DOHH2 (cell line): Measurements from ENCODE around the gene PDE6G.

ENCODE experiments used
- H3F3A ChIP-seq: fragments of 200-600 bp; sonication (generic), shearing (Covaris generic); 2 replicates; pipeline ENCODE4 v1.6.0; 2016; ENCODE audit warnings: antibody characterized with exemption, mild to moderate bottlenecking; ENCODE audit not compliant: control insufficient read depth, insufficient read depth
- H3K27ac ChIP-seq: fragments of 200-600 bp; sonication (generic); 2 replicates; pipeline ENCODE4 v1.5.1; 2014; ENCODE audit warnings: low read depth, mild to moderate bottlenecking, low read length, moderate library complexity
- H3K27me3 ChIP-seq: fragments of 200-600 bp; sonication (generic); 2 replicates; pipeline ENCODE4 v1.6.1; 2014; ENCODE audit warnings: mild to moderate bottlenecking, low read length, mixed read lengths; ENCODE audit not compliant: control insufficient read depth
- H3K36me3 ChIP-seq: fragments of 200-600 bp; sonication (generic); 2 replicates; pipeline ENCODE4 v1.6.1; 2014; ENCODE audit warnings: mild to moderate bottlenecking, low read length, moderate library complexity, mixed read lengths; ENCODE audit not compliant: control insufficient read depth
- H3K4me1 ChIP-seq: fragments of 200-600 bp; sonication (generic); 2 replicates; pipeline ENCODE4 v1.6.1; 2014; ENCODE audit warnings: mild to moderate bottlenecking, low read length, mixed read lengths; ENCODE audit not compliant: control insufficient read depth
- H3K4me2 ChIP-seq: fragments of 200-600 bp; sonication (generic); 2 replicates; pipeline ENCODE4 v1.6.0; 2014; ENCODE audit warnings: mild to moderate bottlenecking, low read length, moderate library complexity
- H3K4me3 ChIP-seq: fragments of 200-600 bp; sonication (generic); 2 replicates; pipeline ENCODE4 v1.5.1; 2014; ENCODE audit warnings: mild to moderate bottlenecking, low read length, mixed read lengths
- H3K79me2 ChIP-seq: fragments of 200-600 bp; sonication (generic); 2 replicates; pipeline ENCODE4 v1.6.1; 2014; ENCODE audit warnings: mild to moderate bottlenecking, low read length, mixed read lengths; ENCODE audit not compliant: control insufficient read depth
- H3K9me2 ChIP-seq: fragments of 200-600 bp; sonication (generic); replicated peaks from 2 replicates; pipeline ENCODE4 v1.6.1; 2014; ENCODE audit warnings: mild to moderate bottlenecking, low read length, mixed read lengths; ENCODE audit not compliant: control insufficient read depth
- H3K9me3 ChIP-seq: fragments of 200-600 bp; sonication (generic); 2 replicates; pipeline ENCODE4 v1.6.1; 2014; ENCODE audit warnings: antibody characterized with exemption, low read length, mixed read lengths; ENCODE audit not compliant: control insufficient read depth, insufficient read depth
- H4K20me1 ChIP-seq: fragments of 200-600 bp; sonication (generic); 2 replicates; pipeline ENCODE4 v1.6.0; 2014; ENCODE audit warnings: low read depth, mild to moderate bottlenecking, antibody characterized with exemption, low read length, moderate library complexity; ENCODE audit not compliant: control insufficient read depth, insufficient read depth
- EZH2phosphoT487 ChIP-seq: fragments of 200-600 bp; sonication (generic); IDR thresholded peaks from 2 replicates; pipeline ENCODE4 v1.6.1; 2017; ENCODE audit warnings: borderline replicate concordance, mild to moderate bottlenecking, antibody characterized with exemption, low read length, moderate library complexity, mixed read lengths
- TF ChIP-seq, protein P1 (sequence below): fragments of 200-600 bp; sonication (generic); IDR thresholded peaks from one replicate; pipeline ENCODE4 v1.5.1; 2014; ENCODE audit warnings: antibody characterized with exemption, mild to moderate bottlenecking, low read depth, low read length; ENCODE audit not compliant: poor library complexity, severe bottlenecking

PDE6G gene

DNA sequence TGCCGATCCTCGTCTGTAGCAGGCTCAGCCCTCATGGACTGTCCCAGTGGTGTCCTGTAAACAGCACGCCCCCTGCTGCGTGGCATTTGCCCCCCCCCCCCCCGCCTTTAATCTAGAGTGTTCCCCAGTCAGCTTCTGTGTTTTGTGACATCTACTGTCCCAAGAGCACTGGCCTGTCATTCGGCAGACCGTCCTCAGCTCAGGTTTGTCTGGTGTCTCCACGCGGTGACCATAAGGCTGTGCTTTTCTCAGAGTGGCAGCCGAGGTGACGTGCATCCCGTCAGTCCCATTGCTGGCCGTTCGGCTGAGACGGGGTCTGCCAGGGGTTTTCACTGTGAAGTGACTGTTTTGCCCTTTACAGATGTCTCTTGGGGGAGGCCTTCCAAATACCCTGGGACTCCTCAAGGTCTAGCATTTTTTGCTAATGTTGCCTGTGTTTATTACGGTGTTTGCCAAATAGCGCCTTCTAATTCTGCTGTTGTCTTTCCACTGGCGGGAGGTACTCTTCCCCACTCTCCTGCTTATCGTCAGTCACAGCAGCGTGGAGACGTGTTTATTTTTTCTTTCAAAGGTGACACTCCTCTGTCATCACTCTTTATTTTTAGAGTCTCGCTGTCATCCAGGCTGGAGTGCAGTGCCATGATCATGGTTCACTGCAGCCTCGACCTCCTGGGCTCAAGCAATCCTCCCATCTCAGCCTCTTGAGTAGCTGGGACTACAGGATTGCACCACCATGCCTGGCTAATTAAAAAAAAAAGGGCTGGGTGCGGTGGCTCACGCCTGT lies 41.1 kb upstream of the PDE6G start:
- TF ChIP-seq, protein P1, sequence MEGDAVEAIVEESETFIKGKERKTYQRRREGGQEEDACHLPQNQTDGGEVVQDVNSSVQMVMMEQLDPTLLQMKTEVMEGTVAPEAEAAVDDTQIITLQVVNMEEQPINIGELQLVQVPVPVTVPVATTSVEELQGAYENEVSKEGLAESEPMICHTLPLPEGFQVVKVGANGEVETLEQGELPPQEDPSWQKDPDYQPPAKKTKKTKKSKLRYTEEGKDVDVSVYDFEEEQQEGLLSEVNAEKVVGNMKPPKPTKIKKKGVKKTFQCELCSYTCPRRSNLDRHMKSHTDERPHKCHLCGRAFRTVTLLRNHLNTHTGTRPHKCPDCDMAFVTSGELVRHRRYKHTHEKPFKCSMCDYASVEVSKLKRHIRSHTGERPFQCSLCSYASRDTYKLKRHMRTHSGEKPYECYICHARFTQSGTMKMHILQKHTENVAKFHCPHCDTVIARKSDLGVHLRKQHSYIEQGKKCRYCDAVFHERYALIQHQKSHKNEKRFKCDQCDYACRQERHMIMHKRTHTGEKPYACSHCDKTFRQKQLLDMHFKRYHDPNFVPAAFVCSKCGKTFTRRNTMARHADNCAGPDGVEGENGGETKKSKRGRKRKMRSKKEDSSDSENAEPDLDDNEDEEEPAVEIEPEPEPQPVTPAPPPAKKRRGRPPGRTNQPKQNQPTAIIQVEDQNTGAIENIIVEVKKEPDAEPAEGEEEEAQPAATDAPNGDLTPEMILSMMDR = no peak
- TF ChIP-seq EZH2phosphoT487 = no peak
- Histone ChIP-seq H3F3A (peaks cover 5% of the 10 kb centered on the region; the same call in 1 of the 2 replicates), H3K9me2 (no peaks in the 10 kb centered on the region), H4K20me1 (peaks cover 14% of the 10 kb centered on the region; the same call in 1 of the 2 replicates), H3K27me3 (no peaks in the 10 kb centered on the region), H3K27ac (no peak overlapping the region), H3K4me1 (peaks cover 15% of the 10 kb centered on the region), H3K79me2 (peaks cover 62% of the 10 kb centered on the region), H3K4me2 (no peak overlapping the region), H3K9me3 (no peaks in the 10 kb centered on the region), H3K4me3 (no peak overlapping the region), H3K36me3 (peaks cover 93% of the 10 kb centered on the region)

DNA sequence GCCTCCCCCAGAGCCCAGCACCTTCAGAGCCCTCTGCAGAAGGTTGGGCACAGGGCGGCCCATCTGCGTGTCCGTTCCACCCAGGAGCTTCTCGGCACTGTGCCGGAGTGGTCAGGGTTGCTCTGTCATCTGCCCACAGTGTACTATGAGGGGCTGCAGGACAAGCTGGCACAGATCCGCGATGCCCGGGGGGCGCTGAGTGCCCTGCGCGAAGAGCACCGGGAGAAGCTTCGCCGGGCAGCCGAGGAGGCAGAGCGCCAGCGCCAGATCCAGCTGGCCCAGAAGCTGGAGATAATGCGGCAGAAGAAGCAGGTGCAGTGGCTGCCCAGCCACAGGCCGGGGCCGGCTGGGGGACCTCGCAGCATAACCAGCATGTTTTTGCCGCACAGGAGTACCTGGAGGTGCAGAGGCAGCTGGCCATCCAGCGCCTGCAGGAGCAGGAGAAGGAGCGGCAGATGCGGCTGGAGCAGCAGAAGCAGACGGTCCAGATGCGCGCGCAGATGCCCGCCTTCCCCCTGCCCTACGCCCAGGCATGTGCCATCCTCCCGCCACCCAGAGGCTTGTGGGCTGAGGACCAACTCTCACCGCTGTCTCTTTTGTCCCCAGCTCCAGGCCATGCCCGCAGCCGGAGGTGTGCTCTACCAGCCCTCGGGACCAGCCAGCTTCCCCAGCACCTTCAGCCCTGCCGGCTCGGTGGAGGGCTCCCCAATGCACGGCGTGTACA lies 40.0 kb upstream of the PDE6G start:
- Histone ChIP-seq H3K4me3 (no peak overlapping the region), H3K27me3 (no peaks in the 10 kb centered on the region), H3K9me2 (no peaks in the 10 kb centered on the region), H3K4me1 (peaks cover 10% of the 10 kb centered on the region), H3K4me2 (no peak overlapping the region), H3K36me3 (peaks cover 93% of the 10 kb centered on the region), H3K27ac (no peak overlapping the region), H3K9me3 (no peaks in the 10 kb centered on the region), H3F3A (peaks cover 5% of the 10 kb centered on the region; the same call in 1 of the 2 replicates), H4K20me1 (peaks cover 5% of the 10 kb centered on the region; the same call in 1 of the 2 replicates), H3K79me2 (peaks cover 52% of the 10 kb centered on the region)
- no peak for TF ChIP-seq EZH2phosphoT487
- TF ChIP-seq, protein P1 = no peak

DNA sequence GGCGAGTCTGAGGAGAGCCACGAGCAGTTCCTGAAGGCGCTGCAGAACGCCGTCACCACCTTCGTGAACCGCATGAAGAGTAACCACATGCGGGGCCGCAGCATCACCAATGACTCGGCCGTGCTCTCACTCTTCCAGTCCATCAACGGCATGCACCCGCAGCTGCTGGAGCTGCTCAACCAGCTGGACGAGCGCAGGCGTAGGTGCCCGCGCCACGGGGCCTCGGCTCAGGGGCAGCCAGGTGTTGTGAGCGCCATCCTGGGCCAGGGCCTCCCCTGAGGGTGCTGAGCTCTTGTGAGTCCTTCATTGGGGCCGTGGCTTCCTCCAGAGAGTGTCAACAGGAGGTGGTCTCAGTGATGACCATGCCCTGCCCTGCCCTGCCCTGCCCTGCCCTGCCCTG lies 39.5 kb upstream of the PDE6G start:
- Histone ChIP-seq H3K9me3 (no peaks in the 10 kb centered on the region), H3K79me2 (peaks cover 46% of the 10 kb centered on the region), H3K4me1 (peaks cover 4% of the 10 kb centered on the region), H3K4me3 (no peak overlapping the region), H3F3A (peaks cover 5% of the 10 kb centered on the region; the same call in 1 of the 2 replicates), H3K4me2 (no peak overlapping the region), H3K27me3 (no peaks in the 10 kb centered on the region), H3K9me2 (no peaks in the 10 kb centered on the region), H3K27ac (no peak overlapping the region), H4K20me1 (no peaks in the 10 kb centered on the region), H3K36me3 (peaks cover 93% of the 10 kb centered on the region)
- TF ChIP-seq, protein P1 = no peak
- TF ChIP-seq EZH2phosphoT487 = no peak
